ENCODE measurements around the gene MARVELD2.
"Not testable (repeated sequence)": the region's sequence is repeated elsewhere in the genome, so short reads cannot be mapped to it uniquely, and the experiment has no call there.

MARVELD2 gene

DNA sequence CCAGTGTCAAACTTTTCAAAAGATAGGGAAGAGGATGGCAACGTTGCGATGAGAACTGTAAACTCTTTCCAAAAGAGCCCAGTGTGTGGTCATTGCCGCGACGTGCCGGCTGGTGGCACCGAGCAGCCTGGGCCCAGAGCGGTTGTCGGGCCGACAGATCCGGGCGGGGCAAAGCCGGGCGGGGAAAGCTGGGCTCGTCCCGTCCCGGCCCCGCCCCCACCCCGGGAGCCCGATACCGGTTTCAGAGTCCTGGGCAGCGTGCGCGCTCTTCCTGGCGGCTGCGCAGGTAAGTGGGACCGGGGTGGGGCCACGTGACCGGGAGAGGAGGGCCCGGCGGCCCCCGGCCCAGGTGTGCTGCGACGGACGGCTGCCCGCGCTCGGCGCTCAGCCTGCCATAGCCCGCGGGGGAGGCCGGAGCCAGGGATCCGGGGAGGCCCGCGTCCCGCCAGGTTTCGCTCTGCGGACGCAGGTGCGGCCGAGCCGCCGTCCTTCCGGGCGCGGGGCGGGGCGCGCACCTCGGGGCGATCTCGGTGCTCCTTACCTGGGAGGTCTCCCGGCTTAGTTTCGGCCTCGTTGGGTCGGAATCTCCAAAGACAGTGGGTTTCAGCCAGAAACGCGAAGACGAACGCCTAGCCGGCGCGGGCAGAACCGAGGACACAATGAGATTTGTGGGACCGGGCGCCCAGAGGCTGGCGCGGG lies at the start of gene MARVELD2:
TSS of gene MARVELD2 (plus strand) at position 232 of the 699 bp plus-strand sequence. CDS start 4,270 bp downstream, outside the sequence.
- DNase-seq (ENCODE audit: low spot score): no peak

- DNase-seq (ENCODE audit: low spot score): no peak
Measured at GRCh38 chr5:69367697-69368279, 47.1 kb upstream of the MARVELD2 start.

GRCh38 chr5:69368458-69369339 lies 46.2 kb upstream of the MARVELD2 start:
- DNase-seq (ENCODE audit: low spot score): no peak

DNA sequence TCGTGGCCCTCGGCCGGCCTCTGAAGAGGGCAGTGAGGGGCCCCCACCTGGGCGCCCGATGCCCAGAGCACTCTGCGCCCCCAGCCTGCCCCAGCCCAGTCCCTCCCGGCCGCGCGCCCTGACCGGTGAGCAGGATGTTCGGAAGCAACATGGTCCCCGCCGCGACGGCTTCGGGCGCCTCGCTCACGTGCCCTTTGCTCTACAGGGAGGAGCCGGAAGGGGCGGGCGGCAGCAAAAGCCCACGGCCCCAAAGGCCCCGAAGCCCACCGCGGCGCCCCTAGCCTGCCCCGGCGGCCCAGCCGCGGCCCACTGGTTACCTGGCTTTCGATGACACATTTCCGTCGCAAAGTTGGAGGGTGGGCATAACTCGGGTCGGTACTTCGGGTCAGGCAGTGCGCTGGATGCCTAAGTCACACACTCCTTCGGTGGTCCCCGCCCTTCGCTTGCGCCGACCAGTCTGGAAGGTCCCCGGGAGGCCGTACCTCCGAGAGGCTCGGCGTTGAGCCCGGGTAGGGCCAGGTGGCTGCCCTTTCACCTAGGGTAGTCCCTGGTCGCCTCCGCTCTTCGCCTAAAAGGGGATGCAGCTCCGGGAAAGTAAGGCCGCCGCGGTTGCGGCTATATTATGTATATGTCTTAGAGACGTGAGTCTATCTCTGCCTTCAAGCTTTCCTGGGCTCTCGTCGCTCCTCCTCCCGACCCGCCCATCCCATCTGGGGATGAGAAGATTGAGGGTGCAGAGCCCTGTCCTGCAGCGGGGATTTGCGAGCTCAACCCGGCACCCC lies 45.4 kb upstream of the MARVELD2 start, which contains the start of the genes AK6, RAD17 and TAF9:
TSS of gene AK6 (minus strand) at position 181 of the 782 bp plus-strand sequence. CDS start at position 151, 30 bp downstream.
TSS of gene RAD17 (plus strand) at position 479 of the 782 bp plus-strand sequence. CDS start 2,391 bp downstream, outside the sequence.
TSS of gene TAF9 (minus strand) at position 181 of the 782 bp plus-strand sequence. CDS start 3,783 bp downstream, outside the sequence.
- DNase-seq (ENCODE audit: low spot score): peak; percentile 90

GRCh38 chr5:69370335-69370734 lies 44.6 kb upstream of the MARVELD2 start:
- DNase-seq (ENCODE audit: low spot score): not testable (repeated sequence)

DNA sequence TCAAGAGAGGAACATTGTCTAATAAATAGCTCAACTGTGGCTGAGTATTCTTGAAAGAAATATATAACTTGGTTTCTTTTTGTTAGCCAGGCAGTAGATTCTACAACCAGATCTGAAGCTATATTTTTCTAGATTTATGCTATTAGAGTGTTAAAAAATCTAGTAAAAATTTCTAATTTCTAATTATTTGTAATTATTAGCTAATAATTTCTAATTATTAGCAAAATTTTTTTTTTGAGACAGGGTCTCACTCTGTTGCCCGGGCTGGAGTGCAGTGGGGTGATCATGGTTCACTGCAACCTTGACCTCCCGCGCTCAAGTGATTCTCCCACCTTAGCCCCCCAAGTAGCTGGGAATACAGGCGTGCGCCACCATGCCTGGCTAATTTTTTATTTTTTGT lies 42.5 kb upstream of the MARVELD2 start:
- DNase-seq (ENCODE audit: low spot score): no peak

DNA sequence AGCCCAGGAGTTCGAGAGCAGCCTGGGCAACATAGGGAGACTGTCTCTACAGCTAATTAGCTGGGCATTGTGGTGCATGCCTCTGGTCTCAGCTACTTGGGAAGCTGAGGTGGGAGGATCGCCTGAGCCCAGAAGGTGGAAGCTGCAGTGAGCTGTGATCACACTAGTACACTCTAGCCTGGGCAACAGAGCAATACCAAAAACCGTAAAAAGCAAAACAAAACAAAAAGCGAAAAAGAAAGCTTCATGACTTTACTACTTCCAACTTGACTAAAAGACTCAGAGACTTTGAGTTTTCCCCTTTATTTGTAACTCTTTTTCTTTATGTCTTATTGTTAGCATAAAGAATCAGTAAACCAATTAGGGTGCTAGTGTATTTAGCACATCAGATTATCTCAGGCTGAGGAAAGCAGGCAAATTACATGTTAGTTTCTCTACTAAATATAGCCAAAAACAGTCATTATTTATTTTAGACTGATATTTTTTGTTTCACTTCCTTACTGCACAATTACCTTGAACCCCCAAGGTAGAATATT lies 39.9 kb upstream of the MARVELD2 start:
- no peak for DNase-seq (ENCODE audit: low spot score)

DNA sequence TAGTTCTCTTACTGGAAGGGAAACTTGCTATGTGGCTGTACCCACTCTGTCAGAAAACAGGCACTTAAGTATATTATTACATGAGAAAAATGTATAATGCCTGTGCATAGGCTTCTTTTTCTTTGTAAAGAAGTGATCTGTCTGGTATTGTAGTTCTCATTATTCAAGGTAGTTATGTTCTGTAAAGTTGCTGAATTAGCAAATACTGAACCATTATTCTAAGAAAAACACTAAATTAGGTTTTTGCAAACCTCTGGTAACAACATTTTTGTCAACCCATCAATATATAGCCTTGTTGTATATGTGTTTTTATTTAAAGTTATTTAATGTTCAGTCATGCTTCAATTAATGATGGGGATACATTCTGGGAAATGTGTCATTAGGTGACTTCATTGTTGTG lies 36.5 kb upstream of the MARVELD2 start:
- DNase-seq (ENCODE audit: low spot score): no peak

DNA sequence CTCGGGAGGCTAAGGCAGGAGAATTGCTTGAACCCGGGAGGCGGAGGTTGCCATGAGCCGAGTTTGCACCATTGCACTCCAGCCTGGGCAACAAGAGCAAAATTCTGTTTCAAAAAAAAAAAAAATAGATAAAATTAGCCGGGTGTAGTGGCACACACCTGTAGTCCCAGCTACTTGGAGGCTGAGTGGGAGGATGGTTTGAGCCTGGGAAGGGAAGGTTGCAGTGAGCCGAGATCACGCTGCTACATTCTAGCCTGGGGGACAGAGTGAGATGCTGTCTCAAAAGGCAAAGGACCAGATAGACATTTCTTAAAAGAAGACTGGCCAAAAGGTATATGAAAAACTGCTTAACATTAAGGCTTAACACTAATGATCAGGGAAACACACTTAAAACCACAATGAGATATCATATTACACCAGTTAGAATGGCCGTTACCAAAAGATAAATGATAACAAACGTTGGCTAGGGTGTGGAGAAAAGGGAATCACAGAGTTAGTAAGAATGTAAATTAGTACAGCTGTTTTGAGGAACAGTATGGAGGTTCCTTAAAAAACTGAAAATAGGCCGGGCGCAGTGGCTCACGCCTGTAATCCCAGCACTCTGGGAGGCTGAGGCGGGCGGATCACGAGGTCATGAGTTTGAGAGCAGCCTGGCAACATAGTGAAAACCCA lies 10.1 kb upstream of the MARVELD2 start:
- no peak for DNase-seq (ENCODE audit: low spot score)

DNA sequence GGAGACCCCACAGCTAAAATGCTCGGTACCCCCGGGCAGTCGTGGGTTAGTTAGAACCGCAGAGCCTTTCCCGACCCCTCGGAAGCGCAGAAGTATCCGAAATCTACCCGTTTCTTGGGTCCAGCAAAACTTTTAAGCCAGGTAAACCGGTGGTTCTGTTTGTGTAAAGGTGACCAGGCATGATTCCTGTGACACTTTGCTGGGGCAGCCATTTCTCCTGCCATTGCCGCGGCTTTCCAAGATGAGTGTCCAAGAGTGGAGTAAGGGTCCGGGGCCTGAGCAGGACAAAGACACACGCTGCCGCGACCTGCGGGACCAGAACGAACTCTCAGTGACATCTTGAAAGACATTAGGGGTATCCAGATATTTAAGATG lies 655 bp downstream of the MARVELD2 start:
- no peak for DNase-seq (ENCODE audit: low spot score)

GRCh38 chr5:69416180-69416579 lies 1.3 kb downstream of the MARVELD2 start:
- DNase-seq (ENCODE audit: low spot score): no peak

- no peak for DNase-seq (ENCODE audit: low spot score)
Measured at GRCh38 chr5:69416699-69417098, 1.8 kb downstream of the MARVELD2 start.

DNA sequence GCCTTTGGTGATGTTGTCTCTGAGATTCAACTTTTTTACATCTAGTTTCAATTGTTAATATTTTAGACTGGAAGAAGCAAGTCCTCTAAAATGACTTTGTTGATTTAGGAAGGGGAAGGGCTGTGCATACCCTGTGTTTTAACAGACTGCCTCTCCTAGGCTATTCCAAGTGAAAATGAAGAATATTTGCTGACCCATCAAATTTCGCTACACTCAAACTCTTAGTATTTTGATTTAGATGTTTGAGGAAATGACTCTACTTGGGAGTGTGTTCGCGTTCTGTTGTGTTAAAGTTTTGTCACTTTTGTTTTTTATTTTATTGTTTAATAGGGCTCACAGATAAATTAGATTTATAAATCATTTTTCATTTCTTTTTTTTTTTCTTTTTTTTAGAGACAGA lies 3.6 kb downstream of the MARVELD2 start:
- no peak for DNase-seq (ENCODE audit: low spot score)

DNA sequence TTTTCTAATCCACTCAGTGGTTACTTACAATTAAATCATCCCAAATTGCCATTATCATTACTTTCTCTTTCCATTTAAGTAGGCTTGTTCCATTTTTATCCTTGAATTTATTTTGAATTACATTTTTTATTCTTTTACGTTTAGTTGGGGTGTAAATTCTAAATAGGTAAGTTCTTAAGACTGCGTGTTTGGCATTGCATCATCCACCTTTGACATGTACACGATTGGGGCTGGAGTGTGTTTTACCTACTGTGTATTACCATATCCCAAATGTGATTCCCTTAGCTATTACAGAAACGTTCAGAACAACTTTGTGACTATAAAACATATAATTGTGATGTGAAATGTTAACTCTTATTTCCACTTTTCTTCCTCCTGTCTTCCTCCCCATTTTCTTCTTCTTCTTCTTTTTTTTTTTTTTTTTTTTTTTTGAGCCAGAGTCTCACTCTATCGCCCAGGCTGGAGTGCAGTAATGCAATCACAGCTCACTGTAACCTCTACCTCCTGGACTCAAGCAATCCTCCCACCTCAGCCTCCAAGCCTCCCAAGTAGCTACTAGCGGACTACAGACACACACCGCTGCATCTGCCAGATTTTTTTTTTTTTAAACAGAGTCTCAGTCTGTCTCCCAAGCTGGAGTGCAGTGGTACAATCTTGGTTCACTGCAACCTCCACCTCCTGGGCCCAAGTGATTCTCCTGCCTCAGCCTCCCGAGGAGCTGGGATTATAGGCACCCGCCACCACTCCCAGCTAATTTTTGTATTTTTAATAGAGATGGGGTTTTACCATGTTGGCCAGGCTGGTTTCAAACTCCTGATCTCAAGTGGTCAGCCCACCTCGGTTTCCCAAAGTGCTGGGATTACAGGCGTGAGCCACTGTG lies 16.7 kb downstream of the MARVELD2 start:
- DNase-seq (ENCODE audit: low spot score): no peak

DNA sequence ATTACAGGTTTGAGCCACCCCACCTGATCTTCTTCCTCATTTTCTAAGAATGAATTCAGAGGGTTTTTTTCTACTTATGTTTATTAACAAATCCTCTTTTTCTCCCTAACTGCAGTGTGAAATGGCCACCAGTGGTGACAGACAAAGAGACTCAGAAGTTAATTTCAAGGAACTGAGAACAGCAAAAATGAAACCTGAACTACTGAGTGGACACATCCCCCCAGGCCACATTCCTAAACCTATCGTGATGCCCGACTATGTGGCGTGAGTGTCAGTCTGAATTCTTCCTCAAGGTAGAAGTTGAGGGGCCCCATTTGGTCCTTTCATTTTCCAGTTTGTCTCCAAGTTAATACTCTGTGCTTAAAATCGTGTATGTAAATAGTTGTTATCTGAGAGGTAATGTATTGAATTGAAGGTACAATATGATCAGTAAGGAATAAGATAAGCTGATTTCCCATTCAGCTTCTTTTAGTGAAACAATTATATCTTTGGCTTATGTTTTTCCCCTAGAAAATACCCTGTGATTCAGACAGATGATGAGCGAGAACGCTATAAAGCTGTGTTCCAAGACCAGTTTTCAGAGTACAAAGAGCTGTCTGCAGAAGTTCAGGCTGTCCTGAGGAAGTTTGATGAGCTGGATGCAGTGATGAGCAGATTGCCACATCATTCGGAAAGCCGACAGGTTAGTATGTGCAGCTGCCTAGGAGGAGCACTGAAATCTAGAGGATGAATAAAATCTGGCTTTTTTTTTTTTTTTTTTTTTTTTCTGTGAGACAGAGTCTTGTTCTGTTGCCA lies 17.7 kb downstream of the MARVELD2 start:
- no peak for DNase-seq (ENCODE audit: low spot score)

DNA sequence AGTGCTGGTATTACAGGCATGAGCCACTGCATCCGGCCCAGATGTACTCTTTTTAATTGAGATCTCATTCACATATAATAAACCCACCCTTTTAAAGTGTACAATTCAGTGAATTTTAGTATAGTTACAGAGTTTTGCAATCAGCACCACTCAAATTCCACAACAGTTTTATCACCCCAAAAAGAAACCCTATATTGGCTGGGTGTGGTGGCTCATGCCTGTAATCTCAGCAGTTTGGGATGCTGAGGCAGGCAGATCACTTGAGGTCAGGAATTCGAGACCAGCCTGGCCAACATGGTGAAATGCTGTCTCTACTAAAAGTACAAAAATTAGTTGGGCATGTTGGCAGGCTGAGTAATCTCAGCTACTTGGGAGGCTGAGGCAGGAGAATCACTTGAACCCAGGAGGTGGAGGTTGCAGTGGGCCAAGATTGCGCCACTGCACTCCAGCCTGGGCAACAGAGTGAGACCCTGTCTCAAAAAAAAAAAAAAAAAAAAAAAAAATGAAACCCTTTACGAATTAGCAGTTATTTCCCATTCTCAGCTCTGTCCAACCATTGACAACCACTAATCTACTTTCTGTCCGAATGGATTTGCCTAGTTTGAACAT lies 20.5 kb downstream of the MARVELD2 start:
- not testable (repeated sequence) for DNase-seq (ENCODE audit: low spot score)

DNA sequence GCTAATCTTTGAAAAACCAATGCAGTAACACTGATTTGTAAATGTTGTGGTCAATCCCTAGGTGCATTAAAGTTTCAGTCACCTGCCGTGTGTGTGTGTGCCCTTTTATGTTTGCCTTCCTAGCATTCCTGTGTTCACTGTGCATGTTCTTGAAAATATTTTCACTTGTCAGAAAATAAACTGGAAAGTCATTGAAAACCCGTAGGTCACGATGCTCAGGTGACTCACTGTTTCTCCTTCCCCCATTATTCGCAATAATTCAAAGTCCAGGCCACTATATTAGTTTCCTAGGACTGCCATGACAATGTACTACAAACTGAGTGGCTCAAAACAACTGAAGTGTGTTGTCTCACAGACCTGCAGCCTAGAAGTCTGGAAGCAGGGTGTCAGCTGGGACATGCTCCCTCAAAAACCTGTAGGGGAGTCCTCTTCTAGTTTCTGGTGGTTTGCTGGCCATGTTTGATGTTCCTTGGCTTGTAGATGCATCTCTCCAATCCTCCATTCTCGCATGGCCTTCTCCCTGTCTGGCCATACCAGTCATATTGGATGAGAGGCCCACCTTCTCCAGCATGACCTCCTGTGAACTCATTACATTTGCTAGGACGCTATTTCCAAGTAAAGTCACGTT lies 29.3 kb downstream of the MARVELD2 start:
- no peak for DNase-seq (ENCODE audit: low spot score)

DNA sequence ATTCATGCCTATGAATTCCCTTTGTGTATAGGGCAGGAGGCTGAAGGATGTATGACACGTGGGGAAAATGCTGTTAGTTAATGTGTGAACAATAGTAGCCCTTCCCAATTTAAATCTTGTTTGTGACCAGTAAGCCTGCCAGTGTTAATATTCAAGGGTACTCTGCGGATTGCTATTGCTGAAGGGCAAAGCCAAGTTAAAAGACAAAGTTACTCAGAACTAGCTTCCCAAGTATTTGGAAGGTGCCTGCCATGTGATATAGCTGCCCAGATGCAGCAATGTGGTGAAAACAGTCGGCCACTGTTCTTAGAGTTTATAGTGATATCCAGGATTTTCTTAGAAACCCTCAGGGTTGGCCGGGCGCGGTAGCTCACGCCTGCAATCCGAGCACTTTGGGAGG lies 34.6 kb downstream of the MARVELD2 start:
- DNase-seq (ENCODE audit: low spot score): no peak
